GM18520 (cell line): ENCODE results near the gene C4orf51.

Source experiments
- ATAC-seq: cut with Tn5 transposase; IDR thresholded peaks from one replicate; pipeline ENCODE4 v1.9.1; 2021; ENCODE audit not compliant: unreplicated experiment

C4orf51 gene

GRCh38 chr4:145709336-145709735 lies 29.4 kb downstream of the C4orf51 start:
- no peak for ATAC-seq

- ATAC-seq, result no peak
These were observed 29.9 kb downstream of the C4orf51 start for GRCh38 chr4:145709843-145710242.

GRCh38 chr4:145716200-145716599 lies 36.3 kb downstream of the C4orf51 start:
- ATAC-seq, result no peak

- no peak for ATAC-seq
These were observed 36.8 kb downstream of the C4orf51 start for GRCh38 chr4:145716661-145717200.

GRCh38 chr4:145719752-145720624 lies 40.0 kb downstream of the C4orf51 start:
- peak; percentile 63 for ATAC-seq

DNA sequence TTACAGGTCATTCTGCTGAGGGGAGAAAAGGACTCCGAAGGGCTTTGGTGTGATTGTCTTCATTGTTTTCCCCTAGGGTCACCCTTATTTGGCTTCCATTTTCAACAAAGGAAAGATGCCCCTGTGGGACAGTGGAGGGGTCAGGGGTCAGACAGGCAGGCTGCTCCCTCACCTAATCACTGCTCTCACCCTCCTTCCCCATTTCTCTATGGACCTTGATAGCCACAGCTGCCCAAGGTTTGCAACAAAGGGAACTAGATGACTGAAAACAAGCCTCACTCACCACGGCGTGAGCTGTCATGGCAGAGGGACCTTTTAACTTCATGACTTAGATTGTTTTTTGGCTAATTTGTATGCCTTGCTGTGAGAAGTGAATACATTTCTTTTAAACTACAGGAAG lies 40.7 kb downstream of the C4orf51 start:
- ATAC-seq, result no peak

DNA sequence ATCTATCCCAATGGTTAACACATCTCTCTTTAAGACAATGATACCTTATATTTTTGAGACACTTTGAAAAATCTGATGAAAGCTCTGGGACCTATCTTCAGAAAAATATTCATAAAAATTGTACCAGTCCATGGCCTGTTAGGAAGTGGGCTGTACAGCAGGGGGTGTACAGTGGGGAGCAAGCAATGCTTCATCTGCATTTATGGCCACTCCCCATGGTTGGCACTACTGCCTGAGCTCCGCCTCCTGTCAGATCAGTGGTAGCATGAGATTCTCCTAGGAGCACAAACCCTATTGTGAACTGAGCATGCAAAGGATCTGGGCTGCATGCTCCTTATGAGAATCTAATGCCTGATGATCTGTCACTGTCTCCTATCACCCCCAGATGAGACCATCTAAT lies 42.6 kb downstream of the C4orf51 start:
- ATAC-seq, result no peak

DNA sequence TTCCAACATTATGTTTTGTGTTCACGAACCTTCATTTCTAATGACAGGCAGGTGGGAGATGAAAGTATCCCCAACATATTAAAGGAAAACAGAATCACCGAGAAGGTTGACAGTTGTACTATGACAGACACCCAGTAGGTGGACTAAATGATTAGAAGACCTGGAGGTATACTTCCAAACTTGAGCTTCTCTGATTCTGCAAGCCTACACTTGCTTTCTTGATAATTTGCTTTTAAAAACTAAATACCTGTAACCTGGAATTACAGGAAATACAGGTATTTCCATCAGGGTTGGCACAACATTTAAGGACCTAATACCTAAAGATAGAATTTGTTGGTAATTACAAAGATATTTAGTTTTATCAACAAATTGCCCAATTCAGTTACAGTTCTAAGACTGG lies 43.4 kb downstream of the C4orf51 start:
- no peak for ATAC-seq

DNA sequence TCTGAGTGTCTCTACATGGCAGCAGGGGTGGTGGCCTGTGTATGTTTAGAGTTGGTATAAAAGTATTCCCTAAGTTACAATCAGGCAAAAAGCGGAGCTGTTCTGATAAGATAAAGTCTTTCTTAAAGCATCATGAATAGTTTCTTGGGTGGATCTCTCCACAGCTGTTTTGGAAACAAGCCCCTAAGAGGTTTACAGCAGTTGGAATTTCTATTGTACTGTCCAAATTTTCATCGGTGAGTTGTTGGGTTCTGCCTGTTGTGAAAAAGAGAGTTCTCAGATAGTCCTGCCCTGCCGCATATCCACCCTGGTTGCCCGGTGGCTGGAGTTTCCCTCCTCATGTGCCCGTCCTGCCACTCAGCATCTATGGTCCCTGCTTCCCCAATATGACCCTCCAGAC lies 50.1 kb downstream of the C4orf51 start:
- ATAC-seq, result no peak

DNA sequence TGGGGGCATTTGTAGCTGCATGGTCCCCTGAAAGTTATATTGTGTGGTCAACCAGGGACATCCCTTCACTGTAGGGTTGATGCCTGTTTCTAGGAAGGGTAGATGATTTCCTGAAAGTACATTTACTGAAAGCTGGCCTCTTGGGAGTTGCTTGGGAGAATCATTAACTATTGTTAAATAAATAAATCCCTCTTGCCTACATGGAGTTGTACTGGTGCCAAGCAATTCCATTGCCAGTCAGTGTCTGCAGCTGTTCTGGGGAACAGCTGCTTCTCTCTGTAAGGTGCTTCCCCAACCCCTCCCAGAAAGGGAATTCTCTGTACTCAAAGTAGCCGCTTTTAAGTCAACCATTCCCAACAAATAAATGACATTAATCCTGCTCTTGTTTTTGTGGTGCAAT lies 51.1 kb downstream of the C4orf51 start:
- ATAC-seq, result no peak

DNA sequence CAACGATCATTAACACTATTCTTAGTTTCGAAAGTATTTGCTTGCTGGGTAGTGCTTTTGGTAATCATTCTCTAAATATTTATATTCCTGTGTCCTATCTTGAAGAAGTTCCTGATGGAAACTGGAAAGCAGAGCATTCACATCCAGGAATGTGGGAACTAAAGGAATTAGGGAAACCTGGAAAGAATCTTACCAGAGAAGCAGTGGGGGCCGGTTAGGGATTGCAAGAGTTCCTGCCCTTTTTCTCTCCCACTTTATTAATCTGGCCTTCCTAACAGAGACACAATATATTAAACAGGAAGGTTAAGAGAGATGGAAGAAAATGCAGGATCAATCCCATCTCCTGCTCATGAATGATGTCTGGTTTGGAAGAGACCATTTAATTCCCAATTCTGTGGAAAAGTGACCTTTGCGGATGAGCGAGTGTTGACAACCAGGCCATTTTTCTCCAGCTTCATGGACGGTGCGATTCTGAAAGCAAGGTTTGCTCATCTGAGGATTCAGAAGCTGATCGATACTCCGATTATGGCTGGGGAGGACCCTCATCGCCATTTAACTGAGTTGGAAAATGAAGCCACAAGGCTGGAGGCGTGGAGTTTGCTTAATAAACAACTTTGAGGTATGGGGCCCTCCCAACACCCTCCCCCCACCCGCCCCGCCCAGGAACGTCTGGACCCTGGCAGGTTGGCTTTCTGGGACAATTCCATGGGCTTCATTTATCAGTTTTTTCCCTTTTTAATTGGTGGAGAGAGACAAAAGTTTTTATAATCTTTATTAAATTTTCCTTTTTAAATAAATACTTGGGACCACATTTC lies 52.3 kb downstream of the C4orf51 start:
- no peak for ATAC-seq

DNA sequence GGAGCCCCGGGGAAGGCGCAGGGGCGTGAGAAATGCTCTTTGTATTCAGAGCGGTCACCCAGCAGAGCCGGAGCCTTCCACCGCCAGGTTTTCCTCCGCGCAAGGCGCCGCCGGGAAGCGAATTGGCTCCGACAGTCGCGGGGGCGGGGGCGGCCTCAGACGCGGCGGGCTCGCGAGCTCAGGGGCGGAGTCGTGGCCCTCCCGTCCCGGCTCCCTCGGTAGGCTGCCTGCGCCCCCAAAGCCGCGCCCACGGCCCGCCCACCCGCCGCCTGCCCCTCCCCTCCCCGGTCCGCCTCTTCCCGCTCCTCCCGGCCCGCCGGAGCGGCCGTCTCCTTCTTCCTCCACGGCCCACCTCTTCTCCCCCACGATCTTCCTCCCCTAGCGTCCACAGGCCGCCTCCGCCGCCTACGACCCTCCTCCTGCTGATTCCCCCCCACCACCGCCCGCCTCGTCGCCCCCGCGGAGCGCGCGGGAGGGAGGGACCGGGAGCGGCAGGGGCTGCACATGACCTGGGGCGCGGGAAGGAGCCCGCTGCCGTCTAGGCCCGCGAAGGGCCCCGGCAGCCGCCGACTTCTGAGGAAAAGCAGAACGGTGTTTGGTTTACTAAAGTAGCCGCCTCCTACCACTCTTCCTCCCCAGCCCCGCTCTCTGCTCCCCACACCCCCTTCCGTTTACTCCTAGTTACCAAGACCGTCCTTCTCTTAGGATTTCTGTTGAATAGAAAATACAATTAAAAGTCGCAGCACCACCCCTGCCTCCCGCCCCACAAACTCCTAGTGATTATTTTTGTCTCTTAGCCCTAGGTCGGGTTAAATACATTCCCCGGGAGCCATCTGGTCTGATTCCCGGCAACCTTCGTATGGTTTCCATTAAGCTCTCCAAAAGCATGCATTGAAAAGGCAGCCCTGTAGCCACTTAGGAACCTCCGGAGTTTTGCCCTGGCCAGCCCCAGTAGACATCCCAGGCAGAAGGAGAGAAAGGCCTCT lies 53.2 kb downstream of the C4orf51 start:
- ATAC-seq, result peak; percentile 58

DNA sequence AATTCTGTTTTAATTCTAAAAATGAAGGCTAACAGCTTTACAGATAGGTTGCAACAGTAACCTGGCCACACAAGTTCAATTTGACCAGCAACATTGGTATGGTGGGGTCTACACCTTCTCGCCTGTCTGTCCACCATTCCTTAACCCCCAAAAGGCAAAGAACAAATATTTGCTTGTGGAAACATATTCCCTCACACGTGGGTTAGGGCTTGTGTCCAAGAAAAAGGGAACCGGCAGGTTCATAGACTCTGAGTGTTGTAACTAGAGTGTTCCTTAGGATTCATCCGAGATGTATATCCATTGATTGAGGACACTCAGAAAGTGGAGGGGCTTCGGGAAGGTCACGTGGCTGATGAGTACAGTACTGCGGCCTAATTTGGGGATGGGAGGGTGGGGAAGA lies 54.1 kb downstream of the C4orf51 start:
- no peak for ATAC-seq

DNA sequence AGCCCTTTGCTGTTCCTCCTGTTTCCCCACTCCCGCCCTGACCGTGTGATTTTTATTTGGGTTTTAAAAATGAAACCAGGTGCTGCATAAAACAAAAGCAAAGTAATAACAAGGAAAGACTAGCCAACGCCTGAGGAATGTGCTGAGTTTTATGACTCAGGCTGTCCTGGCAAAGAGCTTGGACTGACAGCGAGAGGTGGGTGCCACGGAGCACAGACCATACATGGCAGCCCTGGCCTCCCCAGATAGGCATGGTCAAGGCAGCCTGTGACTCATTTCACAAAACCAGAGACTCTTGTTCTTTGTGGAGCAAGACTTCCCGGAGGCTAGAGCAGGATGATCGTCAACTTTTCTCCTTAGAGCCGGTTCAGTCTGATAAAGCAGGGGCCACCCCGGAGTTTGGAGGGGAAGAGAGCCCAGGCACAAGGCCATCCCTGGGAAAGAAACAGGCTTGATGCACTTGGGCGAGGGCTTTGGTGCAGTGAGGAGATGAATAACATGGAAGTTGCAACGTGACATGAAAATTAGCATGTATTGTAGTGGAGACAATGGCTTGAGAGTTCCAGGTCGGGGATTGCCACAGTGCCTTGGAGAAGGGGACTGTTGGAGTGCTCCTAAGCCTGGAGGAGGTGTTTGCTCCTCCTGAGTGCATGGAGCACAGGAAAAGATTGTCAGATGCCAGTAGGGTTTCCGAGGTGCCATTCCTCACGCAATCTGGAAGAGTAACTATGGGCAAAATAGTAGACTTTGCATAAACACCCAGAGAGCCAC lies 54.8 kb downstream of the C4orf51 start:
- ATAC-seq, result no peak

- no peak for ATAC-seq
These were observed 55.4 kb downstream of the C4orf51 start for GRCh38 chr4:145735347-145735675.

GRCh38 chr4:145735827-145736226 lies 55.9 kb downstream of the C4orf51 start:
- ATAC-seq, result no peak

- ATAC-seq, result no peak
These were observed 56.4 kb downstream of the C4orf51 start for GRCh38 chr4:145736241-145736831.

GRCh38 chr4:145739845-145740244 lies 59.9 kb downstream of the C4orf51 start:
- ATAC-seq, result no peak

DNA sequence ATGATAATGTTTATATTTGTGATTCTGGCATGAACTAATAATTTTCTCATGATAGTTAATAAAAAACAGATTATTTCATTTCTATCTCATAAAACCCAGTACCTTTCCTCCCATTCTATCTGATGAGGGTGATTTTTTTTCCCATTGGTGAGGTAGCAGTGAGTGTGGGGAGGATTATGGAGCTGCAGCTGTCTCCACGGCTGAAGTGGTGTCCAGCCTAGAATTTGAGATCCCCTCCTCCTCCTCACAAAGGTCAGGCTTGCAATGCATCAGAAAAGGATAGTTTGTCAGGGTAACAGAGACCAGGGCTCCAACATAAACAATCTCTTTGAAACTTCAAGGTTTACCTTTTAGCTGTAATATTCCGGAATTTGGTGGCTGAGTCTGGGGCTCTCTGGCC lies 60.9 kb downstream of the C4orf51 start:
- ATAC-seq, result no peak

- no peak for ATAC-seq
These were observed 63.7 kb downstream of the C4orf51 start for GRCh38 chr4:145743641-145744040.
